Heart left ventricle (tissue), 16 donors: ENCODE measurements around the gene DPEP2NB. TPM values are rescaled to one million over a fixed set of nuclear protein-coding genes. Genes with fewer than 3 reads are reported as not detected.

Source experiments
- ATAC-seq, 4 donors: fragments of 200-7000 bp; cut with Tn5 transposase; one replicate each; pipeline ENCODE4 v1.9.1; 2020 to 2022; ENCODE audit warnings: moderate library complexity in 4 of 4, mild to moderate bottlenecking in 3 of 4, moderate number of reproducible peaks in 1 of 4
- DNase-seq, 5 donors: peaks; one replicate each; pipeline ENCODE4 v3.0.0-alpha.2; 2020
- H3K27ac ChIP-seq, 12 donors: fragments of 200-600 bp; sonication (generic) in 4 of 12; one replicate each; pipeline versions ENCODE4 v1.5.0 to v1.8.0; 2016 to 2022; ENCODE audit warnings: mild to moderate bottlenecking in 2 of 12
- H3K27me3 ChIP-seq, 9 donors: fragments of 200-600 bp; sonication (generic) in 2 of 9; one replicate each; pipeline versions ENCODE4 v1.5.1 to v1.8.0; 2016 to 2022; ENCODE audit warnings: mild to moderate bottlenecking in 3 of 9
- H3K36me3 ChIP-seq, 9 donors: fragments of 200-600 bp; sonication (generic) in 2 of 9; one replicate each; pipeline versions ENCODE4 v1.5.0 to v1.8.0; 2018 to 2022; ENCODE audit warnings: mild to moderate bottlenecking in 2 of 9
- H3K4me1 ChIP-seq, 12 donors: fragments of 200-600 bp; sonication (generic) in 4 of 12; one replicate each; pipeline versions ENCODE4 v1.5.0 to v1.8.0; 2016 to 2022; ENCODE audit warnings: mild to moderate bottlenecking in 3 of 12
- H3K4me3 ChIP-seq, 12 donors: fragments of 200-600 bp; sonication (generic) in 4 of 12; one replicate each; pipeline versions ENCODE4 v1.5.0 to v1.8.0; 2017 to 2022; ENCODE audit warnings: mild to moderate bottlenecking in 9 of 12, moderate library complexity in 4 of 12
- H3K9me3 ChIP-seq, 12 donors: fragments of 200-600 bp; sonication (generic) in 4 of 12; one replicate each; pipeline versions ENCODE4 v1.5.0 to v1.8.0; 2016 to 2022; ENCODE audit warnings: mild to moderate bottlenecking in 1 of 12
- CTCF ChIP-seq, 12 donors: fragments of 200-600 bp; sonication (generic) in 4 of 12; IDR thresholded peaks; one replicate each; pipeline versions ENCODE4 v1.5.0 to v1.8.0; 2018 to 2022; ENCODE audit warnings: antibody characterized with exemption in 12 of 12, mild to moderate bottlenecking in 5 of 12
- POLR2A ChIP-seq, 2 donors: fragments of 450-650 bp; IDR thresholded peaks; one replicate each; pipeline ENCODE4 v1.6.1; 2017; ENCODE audit warnings: antibody characterized with exemption in 2 of 2, mild to moderate bottlenecking in 2 of 2, moderate library complexity in 2 of 2
- WGBS, 4 donors: extraction: QIAGEN DNeasy Blood & Tissue Kit in 2 of 4; methylation state at CpG; one replicate each; pipeline versions ENCODE4 v1.1.5 to v1.1.7; 2013 to 2018; 5-methylcytosine and 5-hydroxymethylcytosine counted together
- intact Hi-C, 10 donors: fragments of 100-400 bp; cut with DNase I; formaldehyde crosslinking; loops; one replicate each; pipeline versions ENCODE4 v1.11.1 to v1.14.2; 2022
- polyA plus RNA-seq, 2 donors: library from polyadenylated mRNA; stranded (reverse); fragments of 200-250 nt; gene quantifications; one replicate each; pipeline ENCODE4 v1.2.3, GENCODE V29; 2013
- total RNA-seq, 9 donors: library from RNA; depleted of rRNA in 2 of 9; stranded (reverse); fragments of >200 nt in 2 of 9; fragmentation: NEBNext Ultra II Directional in 3 of 9; extraction: Animal tissue kit (Norgen Biotek cat#: 25700) in 3 of 9; gene quantifications; one replicate each; pipeline versions ENCODE4 v1.1.0 to v1.2.4, GENCODE V29; 2016 to 2023
- donor health status: ischemic (EF 13 %, LVEDD 7.1; RV severe dilation, severe dysfunction).
- donor health status: healthy with polysubstance abuse.
- donor health status: DM: no; HTN: yes; CAD: no.
- donor health status: DM: no; HTN: no; CAD: no.
- donor health status: ischemic (EF 25% LVEDD 6.9; RV normal size, moderate dysfunction).
- donor health status: ischemic (EF 25% LVEDD 5.7; RV mildly dilated, moderate dysfunction).
- donor health status: healthy.
- donor health status: DM: yes; HTN: yes; CAD: no.
- donor health status: ischemic (EF 35%, LVEDD 5.7; RV mildly dilated, moderate dysfunction).
- donor health status: nonischemic (EF 11% LVEDD 7.7; RV severe dilation, severe dysfunction).
- donor health status: DM: yes; HTN: yes; CAD: no.
- donor health status: PGD.
- donor health status: ischemic (EF 29% LVEDD 5.4; RV normal size, mild dysfunction).
- donor health status: nonischemic (EF 23%, LVEDD 6.1; RV moderate dilation, normal function).

The DPEP2NB gene
- total and polyA plus RNA-seq, 11 donors: not detected

GRCh38 chr16:68059804-68060203 lies 44.1 kb upstream of the DPEP2NB start:
- intact Hi-C loops: loop anchor here in 5 of 10 donors (5.0 to 10.0 kb wide), 4 partner anchors 68 to 535 kb away; partner anchors contain the start of gene RIPOR1 (in 1 of the 5)
- Histone ChIP-seq H3K4me1 (peaks cover 0 to 41% (median 10%) of the 10 kb centered on the region in 12 donors), H3K27me3 (no peaks in the 10 kb centered on the region), H3K27ac (peak overlapping the region in 5 of 12 donors; percentile 25 to 54 (median 35)), H3K4me3 (no peak overlapping the region), H3K36me3 (peaks cover 0 to 56% (median 22%) of the 10 kb centered on the region in 9 donors), H3K9me3 (no peaks in the 10 kb centered on the region)
- DNase-seq (no peak), ATAC-seq (no peak)
- TF ChIP-seq POLR2A (IDR thresholded peaks at IDR 0.05) (no peak), CTCF (IDR thresholded peaks at IDR 0.05) (no peak)

- Histone ChIP-seq H3K4me3 (no peak overlapping the region), H3K9me3 (no peaks in the 10 kb centered on the region), H3K4me1 (peaks cover 0 to 18% (median 1%) of the 10 kb centered on the region in 12 donors), H3K27me3 (no peaks in the 10 kb centered on the region), H3K36me3 (peaks cover 0 to 74% (median 54%) of the 10 kb centered on the region in 9 donors), H3K27ac (no peak overlapping the region)
- WGBS, 4 donors: 91 to 94% (median 93%) methylated on average over 3 of the region's 3 CpGs
- DNase-seq: no peak
- intact Hi-C loops: loop anchor here in 1 of 10 donors (10.0 kb wide), 1 partner anchor 381 kb away; no protein-coding TSS in a partner anchor
- TF ChIP-seq POLR2A (IDR thresholded peaks at IDR 0.05): no peak
- TF ChIP-seq CTCF (IDR thresholded peaks at IDR 0.05): no peak
- no peak for ATAC-seq
Measured at GRCh38 chr16:68055395-68055794, 39.7 kb upstream of the DPEP2NB start.

GRCh38 chr16:68049449-68049848 lies 33.7 kb upstream of the DPEP2NB start:
- H3K4me3 ChIP-seq: no peak overlapping the region
- H3K9me3 ChIP-seq: no peaks in the 10 kb centered on the region
- H3K4me1 ChIP-seq: peaks cover 0 to 2% (median 0%) of the 10 kb centered on the region in 12 donors
- 94 to 100% (median 96%) methylated on average over 2 of the region's 2 CpGs for WGBS, 4 donors
- no peak overlapping the region for H3K27ac ChIP-seq
- TF ChIP-seq POLR2A (IDR thresholded peaks at IDR 0.05) (no peak), CTCF (IDR thresholded peaks at IDR 0.05) (no peak)
- intact Hi-C loops: loop anchor here in 6 of 10 donors (10.0 kb wide), 5 partner anchors 55 to 525 kb away; partner anchors contain the start of genes DPEP2 (in 2 of the 6), NRN1L (in 1 of the 6) and RIPOR1 (in 1 of the 6)
- DNase-seq (no peak), ATAC-seq (no peak)
- H3K27me3 ChIP-seq: no peaks in the 10 kb centered on the region
- H3K36me3 ChIP-seq: peaks cover 0 to 60% (median 39%) of the 10 kb centered on the region in 9 donors

- no peak for TF ChIP-seq POLR2A (IDR thresholded peaks at IDR 0.05)
- H3K36me3 ChIP-seq: peaks cover 0 to 52% (median 26%) of the 10 kb centered on the region in 9 donors
- H3K27me3 ChIP-seq: no peaks in the 10 kb centered on the region
- 59 to 79% (median 70%) methylated on average over 2 of the region's 2 CpGs for WGBS, 4 donors
- H3K9me3 ChIP-seq: no peaks in the 10 kb centered on the region
- ATAC-seq (peak in 1 of 4 donors; percentile 30), DNase-seq (no peak)
- H3K4me1 ChIP-seq: peaks cover 0 to 2% (median 0%) of the 10 kb centered on the region in 12 donors
- H3K27ac ChIP-seq: peak overlapping the region in 6 of 12 donors; percentile 1 to 48 (median 24)
- intact Hi-C loops: loop anchor here in 6 of 10 donors (10.0 kb wide), 5 partner anchors 53 to 523 kb away; partner anchors contain the start of genes DPEP2 (in 2 of the 6), NRN1L (in 1 of the 6) and RIPOR1 (in 1 of the 6)
- H3K4me3 ChIP-seq: no peak overlapping the region
Measured at GRCh38 chr16:68047987-68048386, 32.3 kb upstream of the DPEP2NB start.
